Neural progenitor cell (in vitro differentiated cells): ENCODE measurements around the gene MBP.

Experiments
- CTCF ChIP-seq: fragments of 200-600 bp; sonication (generic); IDR thresholded peaks from 2 replicates; pipeline ENCODE4 v1.5.1; 2017; ENCODE audit warnings: antibody characterized with exemption, mild to moderate bottlenecking
- EZH2 ChIP-seq: fragments of 200-600 bp; sonication (generic); IDR thresholded peaks from 2 replicates; pipeline ENCODE4 v1.6.1; 2017; ENCODE audit warnings: antibody characterized with exemption, mild to moderate bottlenecking, moderate library complexity

GRCh38 chr18:77090546-77091174, 41.9 kb downstream of the MBP start:
- TF ChIP-seq EZH2 (no peak), CTCF (no peak)
